HEK293 (cell line): ENCODE results near the gene DHRS7B.

ENCODE experiments used
- KLF16 ChIP-seq: fragments of 450-650 bp; formaldehyde crosslinking; IDR thresholded peaks from 2 replicates; pipeline ENCODE4 v1.5.1; 2017; ENCODE audit warnings: missing biosample characterization, missing genetic modification characterization
- ZBTB1 ChIP-seq: fragments of 450-650 bp; formaldehyde crosslinking; IDR thresholded peaks from 2 replicates; pipeline ENCODE4 v1.5.1; 2016; ENCODE audit warnings: missing biosample characterization, missing genetic modification characterization
- ZBTB17 ChIP-seq: fragments of 450-650 bp; formaldehyde crosslinking; IDR thresholded peaks from 2 replicates; pipeline ENCODE4 v1.5.1; 2016; ENCODE audit warnings: missing biosample characterization, missing genetic modification characterization
- ZBTB7A ChIP-seq: fragments of 450-650 bp; formaldehyde crosslinking; IDR thresholded peaks from 2 replicates; pipeline ENCODE4 v1.5.1; 2016; ENCODE audit warnings: low read depth, missing biosample characterization, missing genetic modification characterization
- ZEB2 ChIP-seq: fragments of 450-650 bp; formaldehyde crosslinking; IDR thresholded peaks from 2 replicates; pipeline ENCODE4 v1.5.1; 2016; ENCODE audit warnings: missing biosample characterization, missing genetic modification characterization
- ZNF133 ChIP-seq: fragments of 450-650 bp; formaldehyde crosslinking; IDR thresholded peaks from 2 replicates; pipeline ENCODE4 v1.5.1; 2016; ENCODE audit warnings: missing biosample characterization, missing genetic modification characterization
- ZNF211 ChIP-seq: fragments of 450-650 bp; formaldehyde crosslinking; IDR thresholded peaks from 2 replicates; pipeline ENCODE4 v1.5.1; 2016; ENCODE audit warnings: low read depth, missing biosample characterization, missing genetic modification characterization
- ZNF37A ChIP-seq: fragments of 450-650 bp; IDR thresholded peaks from 2 replicates; pipeline ENCODE4 v1.5.1; 2018; ENCODE audit warnings: missing biosample characterization, missing genetic modification characterization
- ZNF626 ChIP-seq: fragments of 450-650 bp; sonication (Bioruptor Pico); formaldehyde crosslinking; IDR thresholded peaks from 2 replicates; pipeline ENCODE4 v1.5.1; 2018; ENCODE audit warnings: missing biosample characterization, missing genetic modification characterization, inconsistent platforms
- TF ChIP-seq, protein P1 (sequence below): fragments of 450-650 bp; formaldehyde crosslinking; IDR thresholded peaks from 2 replicates; pipeline ENCODE4 v1.5.1; 2016; ENCODE audit warnings: missing biosample characterization, missing genetic modification characterization
- TF ChIP-seq, protein P2 (sequence below): fragments of 450-650 bp; formaldehyde crosslinking; IDR thresholded peaks from 2 replicates; pipeline ENCODE4 v1.5.0; 2017; ENCODE audit warnings: missing biosample characterization, missing genetic modification characterization, borderline replicate concordance
- TF ChIP-seq, protein P3 (sequence below): sonication (generic); formaldehyde crosslinking; IDR thresholded peaks from 2 replicates; pipeline ENCODE4 v1.8.1; 2022; ENCODE audit warnings: mild to moderate bottlenecking, moderate library complexity, missing genetic modification reagents
- TF ChIP-seq, protein P4 (sequence below): fragments of 450-650 bp; formaldehyde crosslinking; IDR thresholded peaks from 2 replicates; pipeline ENCODE4 v1.5.1; 2016; ENCODE audit warnings: missing biosample characterization, missing genetic modification characterization, low read depth

DNA sequence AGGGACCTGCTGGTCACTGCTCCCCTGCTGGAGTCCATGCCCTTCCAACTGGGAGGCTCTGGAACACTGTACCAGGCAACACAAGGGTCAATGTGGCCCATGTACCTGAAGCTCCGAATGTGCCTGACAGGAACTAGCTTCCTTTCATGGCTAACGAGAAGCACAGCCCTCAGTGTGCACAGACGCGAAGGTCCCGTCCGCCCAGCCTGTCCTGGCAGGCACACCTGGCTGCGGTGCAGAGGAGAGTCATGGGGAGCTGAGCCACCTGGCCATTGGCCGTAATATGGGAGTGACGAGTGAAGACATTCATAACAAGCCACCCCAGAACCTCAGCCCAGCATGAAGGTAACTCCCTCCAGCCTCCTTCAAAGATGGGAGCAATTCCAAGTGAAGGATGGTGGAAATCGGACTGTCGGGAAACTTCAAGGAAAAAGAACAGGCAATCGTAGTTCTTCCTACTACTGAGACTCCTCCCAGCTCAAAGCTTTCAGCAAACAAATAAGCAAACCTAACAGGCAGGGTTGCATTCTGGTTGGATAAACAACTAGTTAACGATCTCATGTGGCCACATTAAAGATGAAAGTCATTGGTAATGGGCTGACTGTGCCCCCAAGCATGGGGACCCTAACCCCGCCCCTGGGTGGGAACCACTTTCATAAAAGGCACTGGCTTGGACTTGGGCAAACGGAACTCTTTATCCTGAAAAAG lies 74.0 kb downstream of the DHRS7B start:
- TF ChIP-seq, protein P1, sequence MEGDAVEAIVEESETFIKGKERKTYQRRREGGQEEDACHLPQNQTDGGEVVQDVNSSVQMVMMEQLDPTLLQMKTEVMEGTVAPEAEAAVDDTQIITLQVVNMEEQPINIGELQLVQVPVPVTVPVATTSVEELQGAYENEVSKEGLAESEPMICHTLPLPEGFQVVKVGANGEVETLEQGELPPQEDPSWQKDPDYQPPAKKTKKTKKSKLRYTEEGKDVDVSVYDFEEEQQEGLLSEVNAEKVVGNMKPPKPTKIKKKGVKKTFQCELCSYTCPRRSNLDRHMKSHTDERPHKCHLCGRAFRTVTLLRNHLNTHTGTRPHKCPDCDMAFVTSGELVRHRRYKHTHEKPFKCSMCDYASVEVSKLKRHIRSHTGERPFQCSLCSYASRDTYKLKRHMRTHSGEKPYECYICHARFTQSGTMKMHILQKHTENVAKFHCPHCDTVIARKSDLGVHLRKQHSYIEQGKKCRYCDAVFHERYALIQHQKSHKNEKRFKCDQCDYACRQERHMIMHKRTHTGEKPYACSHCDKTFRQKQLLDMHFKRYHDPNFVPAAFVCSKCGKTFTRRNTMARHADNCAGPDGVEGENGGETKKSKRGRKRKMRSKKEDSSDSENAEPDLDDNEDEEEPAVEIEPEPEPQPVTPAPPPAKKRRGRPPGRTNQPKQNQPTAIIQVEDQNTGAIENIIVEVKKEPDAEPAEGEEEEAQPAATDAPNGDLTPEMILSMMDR, result no peak
- TF ChIP-seq ZNF37A (tag by site-specific recombination) (no peak), ZBTB1 (no peak), ZNF626 (tag by site-specific recombination) (no peak), ZBTB17 (tag by site-specific recombination) (no peak), ZBTB7A (tag by site-specific recombination) (no peak), ZEB2 (tag by site-specific recombination) (no peak), ZNF211 (no peak), KLF16 (tag by site-specific recombination) (no peak), ZNF133 (tag by site-specific recombination) (no peak)
- TF ChIP-seq, protein P2, sequence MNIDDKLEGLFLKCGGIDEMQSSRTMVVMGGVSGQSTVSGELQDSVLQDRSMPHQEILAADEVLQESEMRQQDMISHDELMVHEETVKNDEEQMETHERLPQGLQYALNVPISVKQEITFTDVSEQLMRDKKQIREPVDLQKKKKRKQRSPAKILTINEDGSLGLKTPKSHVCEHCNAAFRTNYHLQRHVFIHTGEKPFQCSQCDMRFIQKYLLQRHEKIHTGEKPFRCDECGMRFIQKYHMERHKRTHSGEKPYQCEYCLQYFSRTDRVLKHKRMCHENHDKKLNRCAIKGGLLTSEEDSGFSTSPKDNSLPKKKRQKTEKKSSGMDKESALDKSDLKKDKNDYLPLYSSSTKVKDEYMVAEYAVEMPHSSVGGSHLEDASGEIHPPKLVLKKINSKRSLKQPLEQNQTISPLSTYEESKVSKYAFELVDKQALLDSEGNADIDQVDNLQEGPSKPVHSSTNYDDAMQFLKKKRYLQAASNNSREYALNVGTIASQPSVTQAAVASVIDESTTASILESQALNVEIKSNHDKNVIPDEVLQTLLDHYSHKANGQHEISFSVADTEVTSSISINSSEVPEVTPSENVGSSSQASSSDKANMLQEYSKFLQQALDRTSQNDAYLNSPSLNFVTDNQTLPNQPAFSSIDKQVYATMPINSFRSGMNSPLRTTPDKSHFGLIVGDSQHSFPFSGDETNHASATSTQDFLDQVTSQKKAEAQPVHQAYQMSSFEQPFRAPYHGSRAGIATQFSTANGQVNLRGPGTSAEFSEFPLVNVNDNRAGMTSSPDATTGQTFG (tag by site-specific recombination), result no peak
- TF ChIP-seq, protein P3, sequence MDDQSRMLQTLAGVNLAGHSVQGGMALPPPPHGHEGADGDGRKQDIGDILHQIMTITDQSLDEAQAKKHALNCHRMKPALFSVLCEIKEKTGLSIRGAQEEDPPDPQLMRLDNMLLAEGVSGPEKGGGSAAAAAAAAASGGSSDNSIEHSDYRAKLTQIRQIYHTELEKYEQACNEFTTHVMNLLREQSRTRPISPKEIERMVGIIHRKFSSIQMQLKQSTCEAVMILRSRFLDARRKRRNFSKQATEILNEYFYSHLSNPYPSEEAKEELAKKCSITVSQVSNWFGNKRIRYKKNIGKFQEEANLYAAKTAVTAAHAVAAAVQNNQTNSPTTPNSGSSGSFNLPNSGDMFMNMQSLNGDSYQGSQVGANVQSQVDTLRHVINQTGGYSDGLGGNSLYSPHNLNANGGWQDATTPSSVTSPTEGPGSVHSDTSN (CRISPR knock-in tag), result no peak
- TF ChIP-seq, protein P4, sequence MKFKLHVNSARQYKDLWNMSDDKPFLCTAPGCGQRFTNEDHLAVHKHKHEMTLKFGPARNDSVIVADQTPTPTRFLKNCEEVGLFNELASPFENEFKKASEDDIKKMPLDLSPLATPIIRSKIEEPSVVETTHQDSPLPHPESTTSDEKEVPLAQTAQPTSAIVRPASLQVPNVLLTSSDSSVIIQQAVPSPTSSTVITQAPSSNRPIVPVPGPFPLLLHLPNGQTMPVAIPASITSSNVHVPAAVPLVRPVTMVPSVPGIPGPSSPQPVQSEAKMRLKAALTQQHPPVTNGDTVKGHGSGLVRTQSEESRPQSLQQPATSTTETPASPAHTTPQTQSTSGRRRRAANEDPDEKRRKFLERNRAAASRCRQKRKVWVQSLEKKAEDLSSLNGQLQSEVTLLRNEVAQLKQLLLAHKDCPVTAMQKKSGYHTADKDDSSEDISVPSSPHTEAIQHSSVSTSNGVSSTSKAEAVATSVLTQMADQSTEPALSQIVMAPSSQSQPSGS (tag by site-specific recombination), result no peak
